K562 (cell line): ENCODE results near the gene TSC22D2.

Experiments
- SOX6 ChIP-seq: fragments of 450-650 bp; IDR thresholded peaks from 2 replicates; pipeline ENCODE4 v1.6.1; 2014; ENCODE audit warnings: mild to moderate bottlenecking
- TAL1 ChIP-seq: fragments of 450-650 bp; IDR thresholded peaks from 2 replicates; pipeline ENCODE4 v1.6.1; 2016; ENCODE audit warnings: mild to moderate bottlenecking
- TCFL5 ChIP-seq: fragments of 250-450 bp; sonication (Bioruptor Pico); conservative IDR thresholded peaks from 2 replicates; pipeline ENCODE4 v1.6.1; 2021; ENCODE audit warnings: mild to moderate bottlenecking, moderate library complexity, matching md5 sums
- ZNF146 ChIP-seq: IDR thresholded peaks from one replicate; pipeline ENCODE4 v1.6.1; 2018; ENCODE audit warnings: missing compliant biosample characterization; ENCODE audit not compliant: unreplicated experiment
- ZSCAN32 ChIP-seq: fragments of 450-650 bp; formaldehyde crosslinking; IDR thresholded peaks from 2 replicates; pipeline ENCODE4 v1.4.0; 2020; ENCODE audit warnings: mild to moderate bottlenecking, moderate library complexity
- TF ChIP-seq, protein P1 (sequence below): sonication (generic); formaldehyde crosslinking; IDR thresholded peaks from 2 replicates; pipeline ENCODE4 v1.8.1; 2023; ENCODE audit warnings: mild to moderate bottlenecking, missing genetic modification reagents

DNA sequence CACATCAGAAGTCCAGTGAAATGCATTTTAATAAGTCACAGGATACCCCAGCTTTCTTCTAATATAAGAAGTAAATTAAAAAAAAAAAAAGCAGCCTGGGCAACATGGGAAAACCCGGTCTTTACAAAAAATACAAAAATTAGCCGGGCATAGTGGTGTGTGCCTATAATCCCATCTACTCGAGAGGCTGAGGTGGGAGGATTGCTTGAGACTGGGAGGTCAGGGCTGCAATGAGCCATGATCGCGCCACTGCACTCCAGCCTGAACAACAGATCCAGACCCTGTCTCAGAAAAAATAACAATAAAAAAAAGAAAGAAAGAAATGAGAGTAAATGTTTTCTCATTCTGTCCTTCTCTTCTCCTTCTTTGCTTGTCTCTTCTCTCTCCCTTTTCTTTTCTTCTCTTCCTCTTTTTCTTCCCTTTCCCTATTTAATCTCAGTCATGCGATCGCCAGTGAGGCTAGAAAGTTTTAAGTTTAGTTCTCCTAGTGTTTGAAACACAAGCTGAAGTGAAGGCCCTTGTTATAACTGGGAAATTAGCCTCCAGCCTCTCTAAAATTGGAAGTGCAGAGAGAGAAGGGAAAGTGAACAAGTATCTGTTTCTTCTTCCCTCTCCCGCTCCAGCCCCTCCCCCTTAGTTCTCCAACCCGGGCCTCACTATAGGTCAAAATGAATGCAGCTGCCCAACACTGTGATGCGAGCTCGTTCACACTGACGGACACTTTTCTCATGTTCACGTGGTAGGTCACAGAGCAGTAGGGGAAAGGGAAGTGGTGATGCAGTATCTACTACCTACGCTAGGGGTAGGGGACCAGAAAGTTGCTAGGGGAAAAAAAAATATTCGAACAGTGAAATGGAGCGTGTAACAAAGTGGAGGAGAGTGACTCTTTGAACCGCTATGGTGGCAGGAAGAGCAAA lies 23.5 kb upstream of the TSC22D2 start:
- TF ChIP-seq ZNF146 (CRISPR knock-in tag), result no peak
- no peak for TF ChIP-seq ZSCAN32
- peak; percentile 19; the same call in 1 of the 2 replicates for TF ChIP-seq TAL1
- no peak for TF ChIP-seq SOX6
- no peak for TF ChIP-seq TCFL5 (CRISPR knock-in tag)
- TF ChIP-seq, protein P1, sequence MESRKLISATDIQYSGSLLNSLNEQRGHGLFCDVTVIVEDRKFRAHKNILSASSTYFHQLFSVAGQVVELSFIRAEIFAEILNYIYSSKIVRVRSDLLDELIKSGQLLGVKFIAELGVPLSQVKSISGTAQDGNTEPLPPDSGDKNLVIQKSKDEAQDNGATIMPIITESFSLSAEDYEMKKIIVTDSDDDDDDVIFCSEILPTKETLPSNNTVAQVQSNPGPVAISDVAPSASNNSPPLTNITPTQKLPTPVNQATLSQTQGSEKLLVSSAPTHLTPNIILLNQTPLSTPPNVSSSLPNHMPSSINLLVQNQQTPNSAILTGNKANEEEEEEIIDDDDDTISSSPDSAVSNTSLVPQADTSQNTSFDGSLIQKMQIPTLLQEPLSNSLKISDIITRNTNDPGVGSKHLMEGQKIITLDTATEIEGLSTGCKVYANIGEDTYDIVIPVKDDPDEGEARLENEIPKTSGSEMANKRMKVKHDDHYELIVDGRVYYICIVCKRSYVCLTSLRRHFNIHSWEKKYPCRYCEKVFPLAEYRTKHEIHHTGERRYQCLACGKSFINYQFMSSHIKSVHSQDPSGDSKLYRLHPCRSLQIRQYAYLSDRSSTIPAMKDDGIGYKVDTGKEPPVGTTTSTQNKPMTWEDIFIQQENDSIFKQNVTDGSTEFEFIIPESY (CRISPR knock-in tag), result peak; percentile 60
